Keratinocyte (primary cell): Measurements from ENCODE around the gene CDIP1. TPM values are rescaled to one million over a fixed set of nuclear protein-coding genes. Genes with fewer than 3 reads are reported as not detected.

Source experiments
- DNase-seq: peaks from one replicate; pipeline ENCODE4 v3.0.0-alpha.2; 2011; ENCODE audit warnings: low read depth, missing footprints, low spot score
- FAIRE-seq: peaks from 2 replicates; lab custom pipeline; 2011; peaks lifted over from hg19 to GRCh38; lab: Jason Lieb, UNC
- H2AFZ ChIP-seq: 2 replicates; pipeline ENCODE4 v1.6.0; 2012; ENCODE audit warnings: low read length, control low read depth, inconsistent platforms; ENCODE audit not compliant: control insufficient read depth
- H3K27ac ChIP-seq: 2 replicates; pipeline ENCODE4 v1.5.1; 2011; ENCODE audit warnings: low read length; ENCODE audit not compliant: control insufficient read depth, insufficient read depth
- H3K27me3 ChIP-seq: 3 replicates; pipeline ENCODE4 v1.6.0; 2011; ENCODE audit warnings: low read length; ENCODE audit not compliant: control insufficient read depth, insufficient read depth; ENCODE audit errors: extremely low read depth
- H3K36me3 ChIP-seq, 2 experiments: 2 replicates in 1 of 2; 3 replicates in 1 of 2; pipeline ENCODE4 v1.5.1; 2011; ENCODE audit warnings: low read length in 2 of 2, mild to moderate bottlenecking in 1 of 2; ENCODE audit not compliant: control insufficient read depth in 2 of 2, insufficient read depth in 2 of 2; ENCODE audit errors: extremely low read depth in 1 of 2
- H3K4me1 ChIP-seq: 3 replicates; pipeline ENCODE4 v1.5.1; 2011; ENCODE audit warnings: low read length; ENCODE audit not compliant: control insufficient read depth, insufficient read depth; ENCODE audit errors: extremely low read depth
- H3K4me2 ChIP-seq: 3 replicates; pipeline ENCODE4 v1.6.0; 2011; ENCODE audit warnings: low read depth, low read length; ENCODE audit not compliant: control insufficient read depth, insufficient read depth; ENCODE audit errors: extremely low read depth
- H3K4me3 ChIP-seq, 3 experiments: fragments of 200-600 bp in 1 of 3; sonication (generic) in 1 of 3; 2 replicates in 2 of 3; 3 replicates in 1 of 3; pipeline ENCODE4 v1.5.1; 2011 to 2016; ENCODE audit warnings: low read length in 3 of 3, mild to moderate bottlenecking in 3 of 3, control low read depth in 2 of 3, inconsistent platforms in 1 of 3, low read depth in 1 of 3, mixed read lengths in 1 of 3, mixed run types in 1 of 3, moderate library complexity in 1 of 3; ENCODE audit not compliant: control insufficient read depth in 2 of 3, insufficient read depth in 2 of 3; ENCODE audit errors: extremely low read depth in 1 of 3
- H3K79me2 ChIP-seq: 2 replicates; pipeline ENCODE4 v1.6.0; 2012; ENCODE audit warnings: low read length; ENCODE audit not compliant: control insufficient read depth, insufficient read depth
- H3K9ac ChIP-seq: 3 replicates; pipeline ENCODE4 v1.6.0; 2011; ENCODE audit warnings: low read length; ENCODE audit not compliant: control insufficient read depth, insufficient read depth; ENCODE audit errors: extremely low read depth
- H3K9me1 ChIP-seq: 3 replicates; pipeline ENCODE4 v1.6.0; 2011; ENCODE audit warnings: low read length; ENCODE audit not compliant: control insufficient read depth, insufficient read depth; ENCODE audit errors: extremely low read depth
- H3K9me3 ChIP-seq: 2 replicates; pipeline ENCODE4 v1.5.1; 2012; ENCODE audit warnings: low read depth, low read length; ENCODE audit not compliant: control insufficient read depth
- H4K20me1 ChIP-seq: 3 replicates; pipeline ENCODE4 v1.6.0; 2011; ENCODE audit warnings: low read length; ENCODE audit not compliant: control insufficient read depth, insufficient read depth; ENCODE audit errors: extremely low read depth
- EZH2 ChIP-seq: IDR thresholded peaks from one replicate; pipeline ENCODE4 v1.6.1; 2012; ENCODE audit warnings: inconsistent platforms, mild to moderate bottlenecking, low read length, moderate library complexity
- dilution Hi-C: fragments of 300-500 bp; cut with MboI; formaldehyde crosslinking; loops from one replicate; pipeline ENCODE4 v1.7.0; 2020; ENCODE audit warnings: low sequenced_read_pairs; ENCODE audit not compliant: extremely low pct_ligation_motif_present
- polyA plus RNA-seq, 5 experiments: library from polyadenylated mRNA; depleted of rRNA in 3 of 5; stranded (reverse) in 3 of 5; stranded (forward) in 1 of 5; unstranded in 1 of 5; fragments of >200 nt; gene quantifications; 1 replicate in 1 of 5; 2 replicates in 3 of 5; 3 replicates in 1 of 5; pipeline versions ENCODE4 v1.2.1 to v1.2.3, GENCODE V29; 2011 to 2012; ENCODE audit warnings: missing spikeins in 2 of 5, low read depth in 1 of 5, low replicate concordance in 1 of 5
- TF ChIP-seq, protein P1 (sequence below), 3 experiments: IDR thresholded peaks in 1 of 3; conservative IDR thresholded peaks in 1 of 3; optimal IDR thresholded peaks in 1 of 3; 2 replicates in 2 of 3; 3 replicates in 1 of 3; pipeline versions ENCODE3 to v1.5.1; 2011; ENCODE audit warnings: low read length in 3 of 3, mild to moderate bottlenecking in 3 of 3, moderate library complexity in 2 of 3, control low read depth in 1 of 3, inconsistent platforms in 1 of 3; ENCODE audit not compliant: insufficient read depth in 2 of 3; ENCODE audit errors: extremely low read depth in 1 of 3

The CDIP1 gene
- polyA plus RNA-seq, 1 donor (not counting 4 experiments of a cell fraction or from before 2014, with no cell fraction given), result 19.8 TPM

DNA sequence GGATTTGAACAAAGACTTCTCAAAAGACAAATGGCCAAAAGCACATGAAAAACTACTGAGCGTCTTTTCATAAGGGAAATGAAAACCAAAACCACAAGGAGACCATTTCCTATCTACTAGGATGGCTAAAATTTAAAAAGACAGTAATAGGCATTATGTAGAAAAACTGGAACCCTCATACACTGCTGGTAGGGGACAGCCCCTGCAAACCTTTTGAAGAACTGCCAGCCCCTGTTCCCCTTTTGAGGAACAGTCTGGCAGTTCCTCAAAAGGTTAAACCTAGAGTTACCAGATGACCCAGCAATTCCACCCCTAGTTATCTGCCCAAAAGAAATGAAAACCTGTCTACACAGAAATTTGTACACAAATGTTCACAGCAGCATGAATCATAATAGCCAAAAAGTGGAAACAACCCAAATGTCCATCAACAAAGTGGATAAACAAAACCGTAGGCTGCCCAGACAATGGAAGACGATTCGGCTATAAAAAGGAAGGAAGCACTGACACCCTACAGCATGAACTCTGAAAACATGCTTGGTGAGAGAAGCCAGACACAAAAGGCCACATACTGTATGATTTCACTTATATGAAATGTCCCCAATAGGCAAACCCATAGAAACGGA, 22.9 kb downstream of the CDIP1 start:
- Histone ChIP-seq H3K9me1 (no peaks in the 10 kb centered on the region), H3K27me3 (no peaks in the 10 kb centered on the region), H3K4me3 (no peak overlapping the region), H3K79me2 (peaks cover 51% of the 10 kb centered on the region), H3K4me1 (no peaks in the 10 kb centered on the region), H3K9me3 (no peaks in the 10 kb centered on the region), H2AFZ (no peak overlapping the region), H3K9ac (no peak overlapping the region), H3K4me2 (no peak overlapping the region), H3K27ac (no peak overlapping the region), H3K36me3 (peaks cover 25 to 27% of the 10 kb centered on the region in 2 experiments), H4K20me1 (peaks cover 16% of the 10 kb centered on the region)
- DNase-seq (no peak), FAIRE-seq (no peak)
- dilution Hi-C loops, result no loop called here
- no peak for TF ChIP-seq EZH2
- TF ChIP-seq, protein P1, sequence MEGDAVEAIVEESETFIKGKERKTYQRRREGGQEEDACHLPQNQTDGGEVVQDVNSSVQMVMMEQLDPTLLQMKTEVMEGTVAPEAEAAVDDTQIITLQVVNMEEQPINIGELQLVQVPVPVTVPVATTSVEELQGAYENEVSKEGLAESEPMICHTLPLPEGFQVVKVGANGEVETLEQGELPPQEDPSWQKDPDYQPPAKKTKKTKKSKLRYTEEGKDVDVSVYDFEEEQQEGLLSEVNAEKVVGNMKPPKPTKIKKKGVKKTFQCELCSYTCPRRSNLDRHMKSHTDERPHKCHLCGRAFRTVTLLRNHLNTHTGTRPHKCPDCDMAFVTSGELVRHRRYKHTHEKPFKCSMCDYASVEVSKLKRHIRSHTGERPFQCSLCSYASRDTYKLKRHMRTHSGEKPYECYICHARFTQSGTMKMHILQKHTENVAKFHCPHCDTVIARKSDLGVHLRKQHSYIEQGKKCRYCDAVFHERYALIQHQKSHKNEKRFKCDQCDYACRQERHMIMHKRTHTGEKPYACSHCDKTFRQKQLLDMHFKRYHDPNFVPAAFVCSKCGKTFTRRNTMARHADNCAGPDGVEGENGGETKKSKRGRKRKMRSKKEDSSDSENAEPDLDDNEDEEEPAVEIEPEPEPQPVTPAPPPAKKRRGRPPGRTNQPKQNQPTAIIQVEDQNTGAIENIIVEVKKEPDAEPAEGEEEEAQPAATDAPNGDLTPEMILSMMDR (optimal IDR thresholded peaks at IDR 0.05 in 1 of 3, IDR thresholded peaks at IDR 0.05 in 1 of 3, conservative IDR thresholded peaks at IDR 0.05 in 1 of 3; ENCODE audit: extremely low read depth in 1 of 3, insufficient read depth in 2 of 3, low read length in 3 of 3), result no peak

DNA sequence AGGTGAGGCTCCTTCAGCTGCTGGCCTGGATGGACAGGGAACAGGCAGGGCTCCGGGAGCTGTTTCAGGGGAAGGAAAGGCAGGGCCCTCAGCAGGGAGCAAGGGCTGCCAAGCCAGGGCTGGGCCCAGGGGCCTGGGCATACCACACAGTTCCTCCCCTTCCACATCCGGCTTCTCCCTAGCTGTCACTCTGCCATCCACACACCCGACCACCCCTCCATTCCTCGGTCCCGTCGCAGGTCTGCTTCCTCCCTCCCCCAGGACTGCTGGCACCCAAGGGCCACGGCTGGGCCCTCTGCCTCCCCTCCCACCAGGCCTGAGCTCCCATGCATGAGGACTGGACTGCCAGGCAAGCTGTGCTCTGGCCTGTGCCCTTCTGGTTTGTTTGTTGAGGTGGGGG, 24.0 kb downstream of the CDIP1 start:
- no peaks in the 10 kb centered on the region for H3K27me3 ChIP-seq
- no peaks in the 10 kb centered on the region for H3K9me1 ChIP-seq
- H3K9ac ChIP-seq, result no peak overlapping the region
- no peak overlapping the region for H3K27ac ChIP-seq
- no peak overlapping the region for H2AFZ ChIP-seq
- dilution Hi-C loops, result no loop called here
- no peak overlapping the region for H3K4me2 ChIP-seq
- no peaks in the 10 kb centered on the region for H3K9me3 ChIP-seq
- FAIRE-seq, result no peak
- H3K4me1 ChIP-seq, result no peaks in the 10 kb centered on the region
- peaks cover 25 to 32% of the 10 kb centered on the region in 2 experiments for H3K36me3 ChIP-seq
- H3K79me2 ChIP-seq, result peaks cover 47% of the 10 kb centered on the region
- no peak for DNase-seq
- TF ChIP-seq, protein P1 (optimal IDR thresholded peaks at IDR 0.05 in 1 of 3, IDR thresholded peaks at IDR 0.05 in 1 of 3, conservative IDR thresholded peaks at IDR 0.05 in 1 of 3; ENCODE audit: extremely low read depth in 1 of 3, insufficient read depth in 2 of 3, low read length in 3 of 3), result no peak
- no peak for TF ChIP-seq EZH2
- peaks cover 16% of the 10 kb centered on the region for H4K20me1 ChIP-seq
- H3K4me3 ChIP-seq, result no peak overlapping the region
